RWPE2 (cell line): ENCODE results near the gene CADM4.

Experiments used
- ATAC-seq: fragments of 200-7000 bp; cut with Tn5 transposase; 3 replicates; pipeline ENCODE4 v1.9.1; 2021; ENCODE audit warnings: low read depth
- DNase-seq: peaks from one replicate; pipeline ENCODE4 v3.0.0-alpha.2; 2020; ENCODE audit warnings: low spot score
- H3K27ac ChIP-seq: fragments of 450-650 bp; 2 replicates; pipeline ENCODE4 v1.5.1; 2017; ENCODE audit warnings: mild to moderate bottlenecking; ENCODE audit not compliant: poor library complexity, severe bottlenecking
- H3K27me3 ChIP-seq: fragments of 250-450 bp; sonication (Bioruptor Pico); 2 replicates; pipeline ENCODE4 v1.5.1; 2021; ENCODE audit warnings: mild to moderate bottlenecking, moderate library complexity; ENCODE audit not compliant: insufficient read depth, poor library complexity, severe bottlenecking
- H3K36me3 ChIP-seq: fragments of 250-450 bp; sonication (Bioruptor Pico); 2 replicates; pipeline ENCODE4 v1.5.1; 2020; ENCODE audit warnings: low read depth, mild to moderate bottlenecking, moderate library complexity
- H3K4me1 ChIP-seq: fragments of 250-450 bp; sonication (Bioruptor Pico); 2 replicates; pipeline ENCODE4 v1.5.1; 2021; ENCODE audit warnings: mild to moderate bottlenecking, moderate library complexity; ENCODE audit not compliant: insufficient read depth, poor library complexity, severe bottlenecking
- H3K4me3 ChIP-seq: fragments of 250-450 bp; sonication (Bioruptor Pico); 2 replicates; pipeline ENCODE4 v1.5.1; 2021; ENCODE audit warnings: mild to moderate bottlenecking, moderate library complexity; ENCODE audit not compliant: severe bottlenecking
- H3K9me3 ChIP-seq: fragments of 250-450 bp; sonication (Bioruptor Pico); 2 replicates; pipeline ENCODE4 v1.5.1; 2021; ENCODE audit warnings: mild to moderate bottlenecking, moderate library complexity; ENCODE audit not compliant: severe bottlenecking
- CTCF ChIP-seq: fragments of 450-650 bp; IDR thresholded peaks from one replicate; pipeline ENCODE4 v1.5.1; 2017; ENCODE audit warnings: mild to moderate bottlenecking, moderate library complexity; ENCODE audit not compliant: poor library complexity, severe bottlenecking

The CADM4 gene

GRCh38 chr19:43675906-43676305 lies 36.3 kb upstream of the CADM4 start:
- H3K36me3 ChIP-seq, result no peaks in the 10 kb centered on the region
- no peak for TF ChIP-seq CTCF
- peaks cover 13% of the 10 kb centered on the region for H3K4me1 ChIP-seq
- DNase-seq (no peak), ATAC-seq (no peak)
- no peaks in the 10 kb centered on the region for H3K9me3 ChIP-seq
- no peaks in the 10 kb centered on the region for H3K27me3 ChIP-seq
- no peak overlapping the region for H3K4me3 ChIP-seq
- H3K27ac ChIP-seq, result peak overlapping the region; percentile 72

- peak; percentile 94 for ATAC-seq
- H3K36me3 ChIP-seq, result no peaks in the 10 kb centered on the region
- H3K4me3 ChIP-seq, result no peak overlapping the region
- no peaks in the 10 kb centered on the region for H3K27me3 ChIP-seq
- H3K27ac ChIP-seq, result peak overlapping the region; percentile 72
- H3K4me1 ChIP-seq, result peaks cover 13% of the 10 kb centered on the region
- TF ChIP-seq CTCF, result no peak
- DNase-seq, result peak; percentile 96
- H3K9me3 ChIP-seq, result no peaks in the 10 kb centered on the region
Measured at GRCh38 chr19:43675269-43675879, 35.7 kb upstream of the CADM4 start.

- ATAC-seq (no peak), DNase-seq (no peak)
- Histone ChIP-seq H3K9me3 (no peaks in the 10 kb centered on the region), H3K4me3 (no peak overlapping the region), H3K27me3 (no peaks in the 10 kb centered on the region), H3K27ac (peak overlapping the region; percentile 72), H3K36me3 (no peaks in the 10 kb centered on the region), H3K4me1 (peaks cover 13% of the 10 kb centered on the region)
- no peak for TF ChIP-seq CTCF
Measured at GRCh38 chr19:43674596-43674995, 34.9 kb upstream of the CADM4 start.

- no peaks in the 10 kb centered on the region for H3K36me3 ChIP-seq
- TF ChIP-seq CTCF, result no peak
- H3K4me3 ChIP-seq, result no peak overlapping the region
- H3K27ac ChIP-seq, result peak overlapping the region; percentile 72
- DNase-seq (no peak), ATAC-seq (no peak)
- H3K9me3 ChIP-seq, result no peaks in the 10 kb centered on the region
- H3K27me3 ChIP-seq, result no peaks in the 10 kb centered on the region
- peaks cover 13% of the 10 kb centered on the region for H3K4me1 ChIP-seq
Measured at GRCh38 chr19:43674183-43674582, 34.5 kb upstream of the CADM4 start.

- Histone ChIP-seq H3K36me3 (no peaks in the 10 kb centered on the region), H3K27ac (no peak overlapping the region), H3K9me3 (no peaks in the 10 kb centered on the region), H3K4me1 (peaks cover 13% of the 10 kb centered on the region), H3K27me3 (no peaks in the 10 kb centered on the region), H3K4me3 (no peak overlapping the region)
- DNase-seq (no peak), ATAC-seq (no peak)
- no peak for TF ChIP-seq CTCF
Measured at GRCh38 chr19:43673637-43674036, 34.0 kb upstream of the CADM4 start.
